ENCODE results near the gene SLC19A1.

SLC19A1 gene

DNA sequence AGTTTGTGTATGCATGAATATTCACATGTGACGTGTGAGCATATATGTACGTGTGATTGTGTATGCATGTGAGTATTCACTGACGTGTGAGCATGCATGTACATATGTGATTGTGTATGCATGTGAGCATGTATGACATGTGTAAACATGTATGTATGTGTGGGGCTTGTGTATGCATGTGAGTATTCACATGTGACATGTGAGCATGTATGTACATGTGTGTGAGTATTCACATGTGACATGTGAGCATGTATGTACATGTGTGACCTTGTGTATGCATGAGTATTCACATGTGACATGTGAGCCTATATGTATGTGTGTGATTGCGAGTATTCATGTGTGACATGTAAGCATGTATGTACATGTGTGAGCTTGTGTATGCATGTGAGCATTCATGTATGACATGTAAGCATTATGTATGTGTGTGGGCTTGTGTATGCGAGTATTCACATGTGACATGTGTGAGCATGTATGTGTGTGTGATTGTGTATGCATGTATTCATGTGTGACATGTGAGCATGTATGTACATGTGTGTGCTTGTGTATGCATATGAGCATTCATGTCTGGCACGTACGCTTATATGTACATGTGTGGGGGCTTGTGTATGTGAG lies 89.4 kb downstream of the SLC19A1 start:
- H3K27me3 ChIP-seq (ENCODE audit: control insufficient read depth in 2 of 2, insufficient read depth in 2 of 2, low read length in 2 of 2): no peaks in the 10 kb centered on the region
- no peak overlapping the region for H3K27ac ChIP-seq (ENCODE audit: low read depth in 2 of 2, low read length in 2 of 2)
- H3K4me3 ChIP-seq (ENCODE audit: low read length in 2 of 2): no peak overlapping the region
- no peaks in the 10 kb centered on the region for H3K4me1 ChIP-seq (ENCODE audit: control insufficient read depth in 2 of 2, insufficient read depth in 2 of 2, low read length in 2 of 2)
- H3K36me3 ChIP-seq (ENCODE audit: control insufficient read depth in 2 of 2, insufficient read depth in 2 of 2, low read length in 2 of 2): no peaks in the 10 kb centered on the region
- no peaks in the 10 kb centered on the region for H3K9me3 ChIP-seq (ENCODE audit: control insufficient read depth in 2 of 2, low read length in 2 of 2)
- H3K9ac ChIP-seq (ENCODE audit: low read depth in 1 of 2, low read length in 2 of 2): no peak overlapping the region

DNA sequence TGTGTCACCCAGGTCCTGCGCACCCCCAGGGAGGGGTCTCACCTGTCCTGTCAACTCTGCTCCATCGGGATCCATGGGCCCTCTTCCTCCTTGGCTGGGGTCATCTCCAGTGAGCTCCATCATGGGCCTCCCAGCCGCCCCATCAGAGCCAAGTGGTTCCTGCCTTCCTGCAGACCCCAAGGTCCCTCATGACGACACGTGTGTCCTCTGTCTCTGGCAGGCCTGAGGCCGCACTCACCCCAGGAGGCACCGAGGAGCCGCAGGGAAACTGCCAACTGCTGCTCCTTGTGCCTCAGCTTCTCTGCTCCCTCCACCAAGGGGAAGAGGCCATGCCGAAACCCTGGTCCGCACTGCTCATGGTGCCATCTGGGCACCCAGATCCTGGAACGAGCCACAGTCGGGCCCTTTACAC lies 90.5 kb downstream of the SLC19A1 start:
- Histone ChIP-seq H3K4me1 (ENCODE audit: control insufficient read depth in 2 of 2, insufficient read depth in 2 of 2, low read length in 2 of 2) (no peaks in the 10 kb centered on the region), H3K9me3 (ENCODE audit: control insufficient read depth in 2 of 2, low read length in 2 of 2) (no peaks in the 10 kb centered on the region), H3K9ac (ENCODE audit: low read depth in 1 of 2, low read length in 2 of 2) (no peak overlapping the region), H3K36me3 (ENCODE audit: control insufficient read depth in 2 of 2, insufficient read depth in 2 of 2, low read length in 2 of 2) (no peaks in the 10 kb centered on the region), H3K27me3 (ENCODE audit: control insufficient read depth in 2 of 2, insufficient read depth in 2 of 2, low read length in 2 of 2) (no peaks in the 10 kb centered on the region), H3K27ac (ENCODE audit: low read depth in 2 of 2, low read length in 2 of 2) (no peak overlapping the region), H3K4me3 (ENCODE audit: low read length in 2 of 2) (no peak overlapping the region)

DNA sequence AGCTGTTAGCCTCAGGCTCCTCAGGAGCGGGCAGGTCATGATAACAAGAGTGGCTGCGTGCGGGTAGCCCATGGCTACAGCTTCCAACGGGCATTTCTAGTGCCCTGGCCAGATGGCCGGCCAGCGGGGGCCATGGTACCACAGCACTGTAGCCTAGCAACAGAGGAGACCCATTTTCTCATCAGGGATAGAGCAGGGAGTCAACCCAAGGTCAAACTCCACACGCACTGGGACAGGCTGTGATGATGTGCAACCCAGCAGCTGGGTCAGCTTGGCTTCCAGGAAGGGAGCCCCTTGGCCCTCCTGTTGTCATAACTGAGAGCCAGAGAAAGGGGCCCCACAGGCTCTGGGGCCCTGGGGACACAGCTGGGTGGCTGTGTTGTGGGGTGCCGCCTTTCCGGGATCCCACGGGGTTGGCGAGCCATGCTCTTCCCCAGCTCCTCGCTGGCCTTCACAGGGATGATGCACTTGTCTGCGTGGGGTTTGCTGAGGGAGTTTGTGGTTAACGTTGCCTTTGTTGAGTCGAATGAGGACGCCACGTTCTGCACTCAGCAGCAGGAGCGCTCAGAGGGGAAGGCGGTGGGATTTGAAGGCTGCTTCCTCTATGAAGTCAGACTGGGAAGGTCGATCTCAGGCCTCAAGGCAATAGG lies 91.0 kb downstream of the SLC19A1 start:
- Histone ChIP-seq H3K4me1 (ENCODE audit: control insufficient read depth in 2 of 2, insufficient read depth in 2 of 2, low read length in 2 of 2) (no peaks in the 10 kb centered on the region), H3K36me3 (ENCODE audit: control insufficient read depth in 2 of 2, insufficient read depth in 2 of 2, low read length in 2 of 2) (no peaks in the 10 kb centered on the region), H3K27ac (ENCODE audit: low read depth in 2 of 2, low read length in 2 of 2) (no peak overlapping the region), H3K9me3 (ENCODE audit: control insufficient read depth in 2 of 2, low read length in 2 of 2) (no peaks in the 10 kb centered on the region), H3K4me3 (ENCODE audit: low read length in 2 of 2) (no peak overlapping the region), H3K9ac (ENCODE audit: low read depth in 1 of 2, low read length in 2 of 2) (no peak overlapping the region), H3K27me3 (ENCODE audit: control insufficient read depth in 2 of 2, insufficient read depth in 2 of 2, low read length in 2 of 2) (no peaks in the 10 kb centered on the region)

DNA sequence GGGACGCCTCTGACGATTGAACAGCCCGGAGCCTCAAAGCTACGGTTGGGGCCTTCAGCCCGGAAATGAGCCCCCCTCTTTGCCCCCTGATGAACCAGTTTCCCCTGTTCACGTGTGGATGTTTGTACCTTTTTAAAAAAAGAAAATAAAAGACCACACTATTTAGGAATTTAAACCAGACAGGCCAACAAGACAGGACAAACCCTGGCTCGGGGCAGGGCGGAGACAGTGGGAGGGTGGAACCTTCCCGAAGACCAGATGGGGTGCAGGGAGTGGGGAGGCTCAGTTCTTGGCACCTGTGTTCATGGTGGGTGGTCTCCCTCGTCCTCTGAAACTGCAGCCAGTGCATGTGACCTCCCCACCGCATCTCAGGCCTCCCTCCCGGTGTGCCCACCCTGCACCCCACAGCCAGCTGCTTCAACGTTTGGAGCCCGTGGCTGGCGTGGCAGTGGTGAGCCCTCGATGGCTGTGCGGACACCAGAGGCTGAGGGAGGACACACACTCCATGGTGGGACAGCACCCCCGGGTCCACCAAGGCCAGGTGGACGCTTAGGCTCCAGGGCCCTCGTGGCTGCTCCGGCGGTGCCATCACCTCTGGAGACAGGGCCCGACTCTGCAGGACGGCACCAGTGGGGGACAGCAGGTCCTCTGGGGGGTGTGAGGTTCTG lies 91.7 kb downstream of the SLC19A1 start:
- Histone ChIP-seq H3K27me3 (ENCODE audit: control insufficient read depth in 2 of 2, insufficient read depth in 2 of 2, low read length in 2 of 2) (no peaks in the 10 kb centered on the region), H3K9ac (ENCODE audit: low read depth in 1 of 2, low read length in 2 of 2) (no peak overlapping the region), H3K27ac (ENCODE audit: low read depth in 2 of 2, low read length in 2 of 2) (no peak overlapping the region), H3K36me3 (ENCODE audit: control insufficient read depth in 2 of 2, insufficient read depth in 2 of 2, low read length in 2 of 2) (no peaks in the 10 kb centered on the region), H3K4me3 (ENCODE audit: low read length in 2 of 2) (no peak overlapping the region), H3K9me3 (ENCODE audit: control insufficient read depth in 2 of 2, low read length in 2 of 2) (peaks cover 0 to 2% of the 10 kb centered on the region in 2 donors), H3K4me1 (ENCODE audit: control insufficient read depth in 2 of 2, insufficient read depth in 2 of 2, low read length in 2 of 2) (no peaks in the 10 kb centered on the region)

DNA sequence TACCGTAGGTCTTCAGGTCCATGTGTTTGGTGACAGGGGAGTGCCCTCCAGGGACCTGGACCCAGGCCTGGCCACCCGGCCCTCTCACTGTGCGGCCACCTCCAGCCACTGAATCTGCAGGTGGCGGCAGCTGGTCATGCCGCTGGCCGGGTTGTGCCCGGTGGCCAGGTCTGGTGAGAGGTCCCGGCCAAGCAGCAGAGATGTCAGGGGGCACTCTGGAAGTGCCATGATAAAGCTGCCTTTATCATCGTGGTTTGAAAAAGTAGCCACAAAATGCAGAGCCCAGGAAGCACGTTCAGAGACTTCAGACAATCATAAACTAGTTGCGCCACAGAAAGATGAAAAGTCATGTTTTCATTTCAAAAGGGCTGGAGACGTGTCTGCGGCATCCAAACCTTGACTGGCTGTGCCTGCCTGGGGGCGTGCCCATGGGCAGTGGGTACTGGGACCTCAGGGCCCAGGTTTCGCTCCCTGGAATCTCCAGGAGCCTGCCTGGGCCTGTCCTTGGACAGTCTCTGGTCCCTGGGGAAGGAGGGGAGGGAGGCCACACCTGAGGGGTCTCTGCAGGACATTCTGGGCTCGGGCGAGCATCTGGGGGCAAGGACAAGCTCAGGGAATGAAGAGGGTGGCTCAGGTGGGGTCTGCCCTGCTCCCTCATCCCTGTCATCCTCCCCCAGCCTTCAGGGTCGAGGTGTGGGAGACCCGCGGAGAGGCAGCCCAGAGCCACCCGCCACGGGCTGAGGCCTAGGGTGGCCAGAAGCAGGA lies 92.4 kb downstream of the SLC19A1 start:
- no peak overlapping the region for H3K9ac ChIP-seq (ENCODE audit: low read depth in 1 of 2, low read length in 2 of 2)
- no peak overlapping the region for H3K27ac ChIP-seq (ENCODE audit: low read depth in 2 of 2, low read length in 2 of 2)
- H3K36me3 ChIP-seq (ENCODE audit: control insufficient read depth in 2 of 2, insufficient read depth in 2 of 2, low read length in 2 of 2): no peaks in the 10 kb centered on the region
- peaks cover 0 to 2% of the 10 kb centered on the region in 2 donors for H3K9me3 ChIP-seq (ENCODE audit: control insufficient read depth in 2 of 2, low read length in 2 of 2)
- no peak overlapping the region for H3K4me3 ChIP-seq (ENCODE audit: low read length in 2 of 2)
- no peaks in the 10 kb centered on the region for H3K4me1 ChIP-seq (ENCODE audit: control insufficient read depth in 2 of 2, insufficient read depth in 2 of 2, low read length in 2 of 2)
- H3K27me3 ChIP-seq (ENCODE audit: control insufficient read depth in 2 of 2, insufficient read depth in 2 of 2, low read length in 2 of 2): no peaks in the 10 kb centered on the region

DNA sequence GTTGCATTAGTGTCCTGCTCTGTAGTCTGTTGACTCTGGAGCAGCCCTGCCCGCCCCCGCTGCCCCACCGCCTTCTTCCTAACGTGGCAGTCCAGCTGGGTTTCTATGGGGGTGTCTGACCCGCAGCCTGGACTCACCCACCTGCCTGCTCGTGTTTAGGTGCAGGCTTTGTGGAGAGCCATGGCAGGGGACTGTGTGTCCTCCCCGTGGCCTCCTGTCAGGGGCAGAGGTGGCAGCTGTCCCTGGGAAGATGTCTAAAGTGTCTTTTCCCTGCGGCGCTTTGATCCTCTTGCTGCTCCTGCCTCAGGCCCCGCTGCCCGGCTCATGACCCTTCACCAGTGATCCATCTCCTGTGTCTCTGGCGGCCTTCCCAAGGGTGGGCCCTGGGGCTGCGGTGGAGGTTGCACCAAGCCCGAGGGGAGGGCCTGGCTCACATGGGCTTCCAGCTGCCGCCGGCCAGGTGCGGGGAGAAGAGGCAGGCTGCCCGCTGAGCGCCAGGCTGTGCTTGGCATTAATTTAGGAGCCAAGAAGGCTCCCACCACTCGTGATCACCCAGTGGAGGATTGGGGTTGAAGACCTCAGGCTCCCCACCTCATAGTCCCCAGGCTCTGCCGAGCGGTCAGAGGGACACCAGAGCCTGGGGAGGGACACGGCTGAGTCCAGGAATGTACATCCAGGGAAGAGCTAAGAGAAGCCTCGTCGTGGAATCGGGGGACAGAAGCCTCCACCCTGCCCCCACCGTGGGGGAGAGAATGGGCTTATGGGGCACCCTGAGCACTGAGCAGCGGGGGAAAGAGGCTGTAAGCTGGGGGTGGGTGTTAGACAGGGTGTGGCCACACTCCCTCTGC lies 93.2 kb downstream of the SLC19A1 start:
- no peak overlapping the region for H3K9ac ChIP-seq (ENCODE audit: low read depth in 1 of 2, low read length in 2 of 2)
- no peak overlapping the region for H3K4me3 ChIP-seq (ENCODE audit: low read length in 2 of 2)
- H3K36me3 ChIP-seq (ENCODE audit: control insufficient read depth in 2 of 2, insufficient read depth in 2 of 2, low read length in 2 of 2): no peaks in the 10 kb centered on the region
- peaks cover 0 to 2% of the 10 kb centered on the region in 2 donors for H3K9me3 ChIP-seq (ENCODE audit: control insufficient read depth in 2 of 2, low read length in 2 of 2)
- H3K27ac ChIP-seq (ENCODE audit: low read depth in 2 of 2, low read length in 2 of 2): no peak overlapping the region
- no peaks in the 10 kb centered on the region for H3K4me1 ChIP-seq (ENCODE audit: control insufficient read depth in 2 of 2, insufficient read depth in 2 of 2, low read length in 2 of 2)
- no peaks in the 10 kb centered on the region for H3K27me3 ChIP-seq (ENCODE audit: control insufficient read depth in 2 of 2, insufficient read depth in 2 of 2, low read length in 2 of 2)

DNA sequence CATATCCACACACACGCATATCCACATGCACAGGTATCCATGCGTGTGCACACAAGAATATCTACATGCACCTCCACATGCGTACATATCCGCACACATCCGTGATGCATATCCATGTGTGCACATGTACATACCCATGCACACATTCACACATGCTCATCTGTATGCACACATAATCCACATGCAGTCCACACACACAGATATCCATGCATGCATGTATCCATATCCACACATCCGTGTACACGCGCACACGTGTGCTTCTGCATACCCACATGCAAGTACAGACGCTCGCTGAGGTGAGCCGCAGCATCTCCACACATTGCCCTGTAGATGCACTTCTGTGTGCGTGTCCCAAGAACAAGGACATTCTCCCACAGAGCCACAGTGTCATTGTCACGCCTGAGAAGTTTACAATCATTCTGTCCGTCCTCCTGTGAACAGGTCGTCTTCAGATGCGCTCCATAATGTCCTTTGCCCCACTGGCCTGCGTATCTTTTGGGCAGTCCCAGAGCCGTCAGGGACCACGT lies 93.9 kb downstream of the SLC19A1 start:
- H3K9me3 ChIP-seq (ENCODE audit: control insufficient read depth in 2 of 2, low read length in 2 of 2): peaks cover 0 to 2% of the 10 kb centered on the region in 2 donors
- no peak overlapping the region for H3K4me3 ChIP-seq (ENCODE audit: low read length in 2 of 2)
- no peak overlapping the region for H3K9ac ChIP-seq (ENCODE audit: low read depth in 1 of 2, low read length in 2 of 2)
- no peaks in the 10 kb centered on the region for H3K4me1 ChIP-seq (ENCODE audit: control insufficient read depth in 2 of 2, insufficient read depth in 2 of 2, low read length in 2 of 2)
- H3K27me3 ChIP-seq (ENCODE audit: control insufficient read depth in 2 of 2, insufficient read depth in 2 of 2, low read length in 2 of 2): no peaks in the 10 kb centered on the region
- no peaks in the 10 kb centered on the region for H3K36me3 ChIP-seq (ENCODE audit: control insufficient read depth in 2 of 2, insufficient read depth in 2 of 2, low read length in 2 of 2)
- H3K27ac ChIP-seq (ENCODE audit: low read depth in 2 of 2, low read length in 2 of 2): no peak overlapping the region
